Ishikawa (cell line): Measurements from ENCODE around the gene RXYLT1.

Experiments
- CEBPB ChIP-seq: IDR thresholded peaks from 2 replicates; pipeline ENCODE4 v1.6.1; 2012
- CREB1 ChIP-seq: IDR thresholded peaks from 2 replicates; pipeline ENCODE4 v1.6.1; 2012; ENCODE audit warnings: low read depth
- EGR1 ChIP-seq: IDR thresholded peaks from 2 replicates; pipeline ENCODE4 v1.6.1; 2012
- EP300 ChIP-seq: IDR thresholded peaks from 2 replicates; pipeline ENCODE4 v1.6.1; 2012; ENCODE audit warnings: borderline replicate concordance
- FOXM1 ChIP-seq: IDR thresholded peaks from 2 replicates; pipeline ENCODE4 v1.6.1; 2012; ENCODE audit warnings: low read depth, borderline replicate concordance
- NFIC ChIP-seq: IDR thresholded peaks from 2 replicates; pipeline ENCODE4 v1.6.1; 2012
- RAD21 ChIP-seq: IDR thresholded peaks from 2 replicates; pipeline ENCODE4 v1.6.1; 2012; ENCODE audit warnings: low read depth
- REST ChIP-seq: IDR thresholded peaks from 2 replicates; pipeline ENCODE4 v1.6.1; 2012; ENCODE audit warnings: low read depth, mild to moderate bottlenecking
- TAF1 ChIP-seq: IDR thresholded peaks from 2 replicates; pipeline ENCODE4 v1.6.1; 2012; ENCODE audit warnings: low read depth, mild to moderate bottlenecking
- TCF12 ChIP-seq: IDR thresholded peaks from 2 replicates; pipeline ENCODE4 v1.6.1; 2012; ENCODE audit warnings: low read depth
- TEAD4 ChIP-seq: IDR thresholded peaks from 2 replicates; pipeline ENCODE4 v1.6.1; 2012
- YY1 ChIP-seq: IDR thresholded peaks from 2 replicates; pipeline ENCODE4 v1.6.1; 2012; ENCODE audit warnings: low read depth
- ZBTB7A ChIP-seq: IDR thresholded peaks from 2 replicates; pipeline ENCODE4 v1.6.1; 2012; ENCODE audit warnings: low read depth
- TF ChIP-seq, protein P1 (sequence below): IDR thresholded peaks from 2 replicates; pipeline ENCODE4 v1.6.1; 2012
- TF ChIP-seq, protein P2 (sequence below): IDR thresholded peaks from 2 replicates; pipeline ENCODE4 v1.6.1; 2012

Gene RXYLT1

DNA sequence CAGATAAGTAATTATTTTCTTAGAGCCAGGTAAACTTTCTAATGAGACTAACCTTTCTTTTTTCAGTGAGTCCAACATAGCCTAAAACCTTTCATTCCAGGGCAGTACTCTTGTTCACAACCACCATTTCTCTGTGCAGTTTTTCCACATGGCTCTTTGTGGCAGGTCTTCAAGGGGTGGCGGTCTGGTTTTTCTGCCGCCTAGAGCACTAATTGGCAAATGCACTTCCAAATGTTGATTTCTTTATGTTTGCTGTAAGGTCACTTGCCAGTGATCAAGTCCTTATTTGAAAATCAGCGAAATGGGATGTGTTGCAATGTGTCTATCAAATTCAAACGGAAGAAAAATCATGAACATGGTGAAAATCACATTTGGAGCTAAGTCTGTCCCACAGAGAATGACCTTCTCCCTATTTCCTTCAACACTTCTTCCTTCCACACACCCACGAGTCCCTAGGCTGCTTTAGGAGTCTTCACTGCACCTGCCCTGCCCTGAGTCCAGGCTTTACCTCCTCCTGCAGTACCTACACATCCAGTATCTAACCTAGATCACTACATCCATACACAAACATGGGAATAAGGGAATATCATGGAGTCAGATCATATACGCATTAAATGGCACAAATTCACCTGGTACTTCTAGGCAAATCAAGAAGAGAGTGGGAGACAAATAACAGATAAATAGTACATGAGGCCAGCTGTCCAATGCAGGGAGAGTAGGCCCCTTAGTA, 66.7 kb downstream of the RXYLT1 start:
- TF ChIP-seq TCF12 (no peak), RAD21 (no peak), CREB1 (no peak), ZBTB7A (no peak), EGR1 (no peak), REST (no peak), YY1 (no peak), FOXM1 (no peak), EP300 (no peak), TAF1 (no peak), TEAD4 (no peak), CEBPB (no peak), NFIC (no peak)
- TF ChIP-seq, protein P1, sequence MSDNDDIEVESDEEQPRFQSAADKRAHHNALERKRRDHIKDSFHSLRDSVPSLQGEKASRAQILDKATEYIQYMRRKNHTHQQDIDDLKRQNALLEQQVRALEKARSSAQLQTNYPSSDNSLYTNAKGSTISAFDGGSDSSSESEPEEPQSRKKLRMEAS: no peak
- TF ChIP-seq, protein P2, sequence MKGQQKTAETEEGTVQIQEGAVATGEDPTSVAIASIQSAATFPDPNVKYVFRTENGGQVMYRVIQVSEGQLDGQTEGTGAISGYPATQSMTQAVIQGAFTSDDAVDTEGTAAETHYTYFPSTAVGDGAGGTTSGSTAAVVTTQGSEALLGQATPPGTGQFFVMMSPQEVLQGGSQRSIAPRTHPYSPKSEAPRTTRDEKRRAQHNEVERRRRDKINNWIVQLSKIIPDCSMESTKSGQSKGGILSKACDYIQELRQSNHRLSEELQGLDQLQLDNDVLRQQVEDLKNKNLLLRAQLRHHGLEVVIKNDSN: no peak

DNA sequence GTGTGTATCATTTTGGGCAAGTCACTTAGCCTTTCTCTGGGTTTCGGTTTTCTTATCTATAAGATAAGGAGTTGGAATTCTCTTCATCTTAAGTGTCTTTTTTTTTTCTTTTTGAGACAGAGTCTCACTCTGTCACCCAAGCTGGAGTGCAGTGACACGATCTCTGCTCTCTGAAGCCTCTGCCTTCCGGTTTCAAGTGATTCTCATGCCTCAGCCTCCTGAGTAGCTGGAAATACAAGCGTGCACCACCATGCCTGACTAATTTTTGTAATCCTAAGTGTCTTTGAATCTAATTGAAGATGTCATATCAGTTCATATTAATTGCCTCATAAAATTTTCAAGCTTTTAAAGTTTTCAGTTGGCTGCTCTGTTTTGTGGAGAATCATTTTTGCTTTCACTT, 68.7 kb downstream of the RXYLT1 start:
- TF ChIP-seq RAD21 (no peak), YY1 (no peak), ZBTB7A (no peak), EGR1 (no peak), TCF12 (no peak), CEBPB (no peak), FOXM1 (no peak)
- TF ChIP-seq, protein P1: no peak
- TF ChIP-seq, protein P2: no peak

DNA sequence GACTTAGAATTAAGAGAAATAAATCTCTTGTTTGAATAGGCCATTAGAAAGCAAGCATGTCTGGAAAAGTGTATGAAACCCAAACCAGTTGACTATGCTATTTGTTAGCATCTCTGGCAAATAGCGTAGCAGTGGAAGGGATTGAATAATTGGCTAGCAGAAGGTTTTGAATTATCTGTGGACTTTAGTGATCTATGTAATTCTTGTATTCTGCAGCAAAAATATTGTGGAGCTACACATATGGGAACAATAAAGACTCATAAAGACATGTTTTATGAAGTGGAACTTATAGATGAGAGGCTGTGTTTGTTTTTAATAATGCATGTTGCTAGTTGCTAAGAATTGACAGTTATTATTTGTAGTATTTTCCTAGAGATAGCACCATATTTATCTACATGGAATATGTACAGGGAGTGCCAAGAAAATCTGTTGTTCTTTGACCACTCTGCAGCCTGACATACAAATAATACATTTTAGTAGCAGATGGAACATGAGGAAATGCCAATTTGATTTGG, 69.5 kb downstream of the RXYLT1 start:
- TF ChIP-seq TAF1: no peak
- TF ChIP-seq, protein P1: no peak
- no peak for TF ChIP-seq CREB1
- TF ChIP-seq FOXM1: no peak
- TF ChIP-seq ZBTB7A: no peak
- no peak for TF ChIP-seq EP300
- TF ChIP-seq EGR1: no peak
- no peak for TF ChIP-seq CEBPB
- TF ChIP-seq, protein P2: no peak
- no peak for TF ChIP-seq NFIC

DNA sequence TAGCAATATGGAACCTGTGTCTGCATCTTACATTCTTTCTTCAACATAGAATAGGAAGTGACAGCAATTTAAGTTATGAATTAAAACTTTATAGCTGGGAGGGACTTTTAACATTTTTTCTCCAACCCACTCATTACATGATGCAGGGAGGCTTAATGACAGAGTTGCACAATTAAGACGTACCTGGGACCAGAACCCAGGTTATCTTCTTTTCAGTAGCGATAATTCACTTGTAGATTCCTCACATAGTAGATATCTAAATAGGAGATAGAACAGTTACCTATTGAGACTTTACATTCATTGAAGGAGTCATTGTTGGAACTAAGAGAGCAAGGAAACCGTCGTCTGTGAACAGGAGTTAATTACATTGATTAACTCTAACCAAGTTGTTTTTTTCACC, 69.9 kb downstream of the RXYLT1 start:
- no peak for TF ChIP-seq NFIC
- TF ChIP-seq TEAD4: no peak
- no peak for TF ChIP-seq REST
- TF ChIP-seq YY1: no peak
- TF ChIP-seq RAD21: no peak
- no peak for TF ChIP-seq FOXM1
- no peak for TF ChIP-seq EP300
- no peak for TF ChIP-seq ZBTB7A
- TF ChIP-seq CREB1: no peak
- TF ChIP-seq, protein P1: no peak
- TF ChIP-seq CEBPB: no peak
- TF ChIP-seq, protein P2: no peak
